ENCODE measurements around the gene KRTAP10-2.
"Not testable (repeated sequence)": the region's sequence is repeated elsewhere in the genome, so short reads cannot be mapped to it uniquely, and the experiment has no call there.

The KRTAP10-2 gene

DNA sequence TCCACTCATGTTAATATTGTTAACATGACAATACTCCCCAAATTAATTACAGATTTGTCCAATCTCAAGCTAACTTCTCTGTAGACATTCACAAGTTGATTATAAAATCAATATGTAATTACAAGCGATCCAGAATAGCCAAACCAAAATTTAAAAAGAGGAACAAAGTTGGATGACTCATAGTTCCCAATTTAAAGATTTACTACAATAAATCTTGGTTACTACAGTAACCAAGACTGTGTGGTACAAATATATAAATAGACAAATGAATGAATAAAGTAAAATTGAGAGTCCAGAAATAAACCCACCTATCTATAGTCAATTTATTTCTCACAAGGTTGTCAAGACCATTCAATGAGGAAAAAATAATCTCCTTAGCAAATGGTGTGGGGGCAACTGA is 15.1 kb upstream of the KRTAP10-2 start:
- DNase-seq = no peak

DNA sequence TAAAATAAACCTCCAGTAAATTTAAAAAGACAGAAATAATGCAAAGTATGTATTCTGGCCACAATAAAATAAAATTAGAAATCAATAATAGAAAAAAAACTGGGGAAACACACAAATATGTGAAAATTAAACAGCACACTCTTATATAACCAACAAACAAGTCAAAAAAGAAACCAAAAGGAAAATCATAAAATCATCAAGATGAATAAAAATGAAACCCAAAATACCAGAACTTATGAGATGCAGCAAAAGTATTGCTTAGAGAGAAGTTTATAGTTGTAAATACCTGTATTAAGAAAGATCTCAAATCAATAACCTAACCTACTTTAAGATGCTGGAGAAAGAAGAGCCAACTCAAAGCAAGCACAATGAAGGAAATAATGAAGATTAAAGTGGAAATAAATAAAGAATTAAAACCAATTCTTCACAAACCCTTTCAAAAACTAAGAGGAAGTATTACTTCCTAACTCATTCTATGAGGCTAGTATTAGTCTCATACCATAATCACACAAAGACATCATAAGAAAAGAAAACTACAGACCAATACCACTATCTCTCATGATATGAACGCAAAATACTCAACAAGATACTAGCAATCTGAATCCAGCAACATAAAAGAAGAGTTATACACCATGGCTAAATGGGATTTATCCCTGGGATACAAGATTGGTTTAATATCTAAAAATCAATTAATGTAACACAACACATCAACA is 13.7 kb upstream of the KRTAP10-2 start:
- DNase-seq = no peak

DNA sequence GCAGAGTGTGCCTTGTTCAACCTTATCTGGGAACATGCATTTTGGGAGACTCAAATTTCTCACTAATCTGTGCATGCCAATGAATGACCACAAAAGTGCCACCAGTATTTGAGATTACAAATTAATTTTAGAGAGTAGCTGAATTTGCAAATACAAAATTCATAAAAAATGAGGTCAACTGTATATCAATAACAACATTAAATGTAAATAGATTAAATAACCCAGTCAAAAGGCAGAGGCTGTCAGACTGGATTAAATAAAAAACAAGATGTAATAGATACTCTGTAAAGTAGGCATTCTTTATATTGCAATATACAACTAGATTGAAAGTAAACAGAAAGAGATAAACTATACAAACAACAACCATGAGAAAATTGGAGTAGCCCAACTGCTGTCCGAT is 12.8 kb upstream of the KRTAP10-2 start:
- DNase-seq = no peak

DNA sequence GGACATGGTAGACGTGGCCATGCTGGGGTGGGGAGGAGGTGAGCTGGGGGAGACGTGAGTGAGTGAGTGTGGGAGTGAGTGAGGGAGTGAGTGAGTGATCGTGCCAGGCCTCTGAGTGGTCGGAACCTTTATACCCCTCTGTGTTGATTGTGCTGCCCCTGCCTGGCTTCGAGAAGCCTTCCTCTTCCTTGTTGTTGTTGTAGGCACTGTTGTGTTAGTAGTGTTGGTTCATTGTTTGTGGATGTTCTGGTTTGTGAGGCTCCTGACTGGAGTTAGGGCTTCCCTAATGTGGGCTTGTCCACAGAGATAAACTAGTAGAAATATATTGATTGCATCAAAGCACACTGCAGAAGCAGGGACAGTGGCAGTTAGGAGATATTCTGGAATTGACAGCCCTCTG is 7.4 kb upstream of the KRTAP10-2 start, which contains the start of gene KRTAP10-3:
Gene KRTAP10-3 (minus strand): TSS at position 101 of the 400 bp plus-strand sequence. CDS start 80 bp downstream, at position 21.
- DNase-seq = no peak

DNA sequence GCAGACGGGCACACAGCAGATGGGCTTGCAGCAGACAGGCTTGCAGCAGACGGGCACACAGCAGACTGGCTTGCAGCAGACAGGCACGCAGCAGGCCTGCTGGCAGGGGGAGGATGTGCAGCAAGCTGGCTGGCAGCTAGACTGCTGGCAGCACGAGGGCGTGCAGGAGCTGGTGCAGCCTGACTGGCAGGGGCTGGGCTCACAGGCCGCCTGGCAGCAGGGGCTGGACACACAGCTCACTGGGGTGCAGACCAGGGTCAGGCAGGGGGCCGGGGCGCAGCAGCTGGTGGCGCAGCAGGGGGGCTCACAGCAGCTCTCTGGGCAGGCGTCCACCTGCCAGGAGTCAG is 7.0 kb upstream of the KRTAP10-2 start:
- not testable (repeated sequence) for DNase-seq

DNA sequence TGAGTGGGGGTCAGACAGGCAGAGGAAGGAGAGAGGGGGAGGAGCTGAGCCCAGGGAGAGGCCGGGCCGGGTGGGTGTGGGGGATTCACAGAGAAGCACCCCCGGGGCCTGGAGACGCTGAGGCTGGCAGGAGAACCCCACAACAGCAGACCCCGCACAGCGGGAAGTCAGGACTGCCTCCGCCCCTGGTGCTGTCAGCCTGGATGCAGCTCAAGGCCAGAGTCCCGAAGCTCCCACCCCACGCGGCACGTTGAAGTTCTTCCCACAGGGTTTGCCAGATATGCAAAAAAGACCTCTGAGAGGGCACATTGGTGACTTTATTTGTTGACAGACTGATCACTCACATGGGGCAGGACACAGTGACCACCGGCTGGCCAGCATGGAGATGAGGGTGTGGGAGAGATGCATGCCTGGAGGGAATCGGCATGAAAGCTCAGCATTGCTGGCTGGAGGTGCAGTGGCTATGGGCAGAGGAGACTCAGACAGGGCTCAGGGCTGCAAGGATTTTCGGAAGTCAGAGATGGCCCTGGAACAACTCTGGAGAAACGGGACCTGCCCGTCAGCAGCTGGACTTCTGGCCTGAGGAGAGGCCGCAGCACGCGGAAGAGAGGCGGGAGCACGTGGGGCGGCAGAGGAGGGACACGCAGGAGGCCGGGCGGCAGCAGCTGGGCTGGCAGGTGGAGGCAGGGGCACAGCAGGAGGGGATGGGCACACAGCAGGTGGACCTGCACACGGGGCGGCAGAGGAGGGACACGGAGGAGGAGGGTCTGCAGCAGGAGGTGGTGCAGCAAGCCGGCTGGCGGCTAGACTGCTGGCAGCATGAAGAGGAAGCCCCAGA is 6.4 kb upstream of the KRTAP10-2 start:
- no peak for DNase-seq

DNA sequence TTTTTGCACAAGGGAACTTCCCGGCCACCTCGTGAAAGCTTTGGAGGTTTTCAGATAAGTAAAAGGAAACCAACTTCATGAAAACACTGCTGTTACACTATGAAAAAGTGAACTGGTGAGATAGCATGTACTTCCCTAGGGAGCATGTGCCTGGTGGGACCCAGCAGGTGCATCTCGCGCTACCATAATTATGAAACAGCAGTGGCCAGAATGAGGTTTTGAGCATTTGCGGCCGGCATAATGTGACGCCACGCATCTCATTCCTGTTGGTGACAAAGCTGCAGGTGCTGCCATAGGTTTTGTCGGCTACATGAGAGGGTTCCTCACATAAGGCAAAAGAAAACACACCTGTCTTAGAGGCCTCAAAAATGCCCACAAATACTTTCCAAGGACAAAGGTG is 5.6 kb upstream of the KRTAP10-2 start:
- no peak for DNase-seq

DNA sequence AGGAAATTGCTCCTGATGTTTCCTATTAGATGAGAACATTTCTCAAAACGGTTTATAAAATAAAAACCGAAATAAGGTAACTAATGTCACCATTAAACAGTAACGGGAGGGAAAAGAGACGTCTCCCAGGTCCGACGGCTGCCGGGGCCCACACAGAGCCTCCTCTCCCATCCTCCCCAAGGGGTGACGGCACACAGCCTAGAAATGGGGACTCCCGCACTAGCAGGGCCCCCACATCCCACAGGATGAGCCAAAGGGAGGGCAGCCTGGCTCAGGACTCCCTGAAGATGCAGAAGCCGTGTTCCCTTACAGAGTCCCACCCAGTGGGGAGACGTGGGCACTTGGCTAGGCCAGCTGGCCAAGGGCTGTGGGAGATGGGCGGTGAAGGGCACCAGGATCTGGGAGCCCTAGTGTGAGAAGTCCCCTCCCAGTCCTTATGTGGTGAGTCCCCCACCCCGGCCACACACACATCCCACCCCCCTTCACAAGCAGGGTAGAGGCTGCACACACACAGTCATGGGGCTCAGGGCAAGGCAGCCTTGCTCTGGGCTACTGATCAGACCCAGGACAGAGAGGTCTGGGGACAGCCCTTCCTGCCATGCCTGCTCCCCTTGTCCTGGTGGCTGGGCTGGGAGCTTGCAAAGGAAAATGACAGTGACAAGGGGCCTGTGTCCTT is 4.0 kb upstream of the KRTAP10-2 start:
- DNase-seq = no peak

DNA sequence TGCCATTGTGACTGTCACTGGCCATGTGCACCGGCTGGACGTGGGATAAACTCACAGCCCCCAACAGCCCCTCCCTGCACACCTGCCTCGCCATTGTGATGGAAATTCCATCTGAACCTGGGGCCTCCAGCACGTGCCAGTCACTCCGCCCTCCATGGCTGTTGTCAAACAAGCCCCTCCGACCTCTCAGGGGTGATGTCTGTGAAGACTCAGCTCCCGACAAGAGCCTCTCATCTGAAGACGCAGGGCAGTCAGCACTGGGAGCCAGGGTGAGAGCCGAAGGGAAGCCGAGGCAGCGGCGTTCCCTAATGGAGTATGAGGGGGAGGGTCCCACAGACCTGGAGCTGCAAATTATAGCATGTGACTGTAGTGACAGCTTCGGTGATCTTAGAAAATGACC is 1.4 kb upstream of the KRTAP10-2 start:
- no peak for DNase-seq

DNA sequence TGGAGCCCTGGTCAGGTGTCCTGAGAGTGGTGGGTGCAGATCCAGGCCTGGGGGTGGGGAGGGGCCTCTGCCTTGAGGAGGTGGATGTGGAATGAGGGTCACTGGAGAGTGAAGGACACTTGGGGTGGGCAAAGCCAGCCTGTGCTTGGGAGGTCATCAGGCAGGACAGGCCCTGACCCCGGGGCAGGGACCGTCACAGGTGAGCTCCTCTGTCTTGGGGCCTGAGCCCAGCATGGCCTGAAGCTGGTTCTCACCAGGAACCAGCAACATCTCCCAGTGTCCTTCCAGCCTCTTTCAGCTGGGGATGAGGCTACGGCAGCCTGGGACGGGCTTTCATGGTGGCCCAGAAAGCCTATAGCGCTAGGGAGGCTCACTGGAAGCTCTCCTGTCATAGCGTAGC is 831 bp upstream of the KRTAP10-2 start:
- no peak for DNase-seq

DNA sequence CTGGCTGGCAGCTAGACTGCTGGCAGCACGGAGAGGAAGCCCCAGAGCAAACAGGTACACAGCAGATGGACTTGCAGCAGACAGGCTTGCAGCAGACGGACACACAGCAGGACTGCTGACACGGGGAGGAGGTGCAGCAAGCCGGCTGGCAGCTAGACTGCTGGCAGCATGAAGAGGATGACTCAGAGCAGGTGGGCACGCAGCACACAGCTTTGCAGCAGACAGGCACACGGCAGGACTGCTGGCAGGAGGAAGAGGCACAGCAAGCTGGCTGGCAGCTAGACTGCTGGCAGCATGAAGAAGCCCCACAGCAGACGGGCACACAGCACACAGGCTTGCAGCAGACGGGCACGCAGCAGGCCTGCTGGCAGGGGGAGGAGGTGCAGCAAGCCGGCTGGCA is 498 bp downstream of the KRTAP10-2 start:
- no peak for DNase-seq

DNA sequence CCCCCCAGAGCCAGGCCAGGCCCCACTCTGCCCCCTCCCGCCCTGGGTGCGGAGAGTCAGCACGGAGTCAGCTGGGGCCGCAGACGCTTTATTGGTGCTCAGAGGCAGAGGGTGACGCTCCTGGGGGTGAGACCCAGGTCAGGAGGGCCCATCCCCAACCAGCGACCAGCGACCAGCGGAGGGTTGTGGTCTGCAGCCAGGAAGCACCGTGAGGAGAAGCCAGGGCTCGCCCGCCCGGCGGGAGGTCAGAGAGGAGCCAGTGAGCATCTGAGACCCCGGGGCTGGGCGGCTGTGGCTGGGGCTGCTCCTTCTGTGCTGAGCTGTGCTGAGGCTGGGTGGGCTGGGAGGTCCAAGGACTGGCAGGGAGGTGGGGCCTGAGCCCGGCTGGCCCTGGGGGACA is 1.0 kb downstream of the KRTAP10-2 start:
- not testable (repeated sequence) for DNase-seq

DNA sequence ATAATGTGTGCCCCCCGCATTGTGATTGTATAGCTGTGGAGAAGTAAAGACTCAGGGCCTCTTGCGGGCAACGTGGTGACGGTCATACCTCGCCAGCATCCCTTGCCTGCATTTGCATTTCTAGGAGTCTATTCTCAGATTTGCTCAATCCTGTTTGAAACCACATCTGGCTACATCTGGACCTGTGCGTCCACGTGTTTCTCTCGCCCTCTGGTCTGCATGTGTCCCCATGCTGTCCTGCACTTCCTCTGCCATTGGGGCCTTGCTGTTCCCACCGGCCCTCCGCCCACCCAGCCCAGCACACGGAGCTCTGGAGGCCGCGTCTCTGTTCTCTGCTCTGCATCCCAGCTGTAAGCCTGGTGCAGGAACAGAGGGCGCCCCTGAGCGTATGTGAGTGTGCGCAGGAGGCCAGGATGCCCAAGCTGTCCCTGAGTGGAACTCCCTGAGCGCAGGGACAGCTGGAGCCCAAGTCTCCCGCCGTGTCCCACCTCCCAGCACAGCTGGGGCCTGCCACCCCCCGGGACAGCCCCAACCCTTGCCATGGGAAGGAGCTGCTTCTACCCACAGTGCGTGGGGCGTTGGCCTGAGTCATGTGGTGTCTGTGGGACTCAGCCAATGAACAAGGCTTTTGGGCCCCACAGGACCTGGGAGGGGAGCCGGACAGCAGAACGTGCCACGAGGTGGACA is 1.6 kb downstream of the KRTAP10-2 start:
- DNase-seq = no peak

DNA sequence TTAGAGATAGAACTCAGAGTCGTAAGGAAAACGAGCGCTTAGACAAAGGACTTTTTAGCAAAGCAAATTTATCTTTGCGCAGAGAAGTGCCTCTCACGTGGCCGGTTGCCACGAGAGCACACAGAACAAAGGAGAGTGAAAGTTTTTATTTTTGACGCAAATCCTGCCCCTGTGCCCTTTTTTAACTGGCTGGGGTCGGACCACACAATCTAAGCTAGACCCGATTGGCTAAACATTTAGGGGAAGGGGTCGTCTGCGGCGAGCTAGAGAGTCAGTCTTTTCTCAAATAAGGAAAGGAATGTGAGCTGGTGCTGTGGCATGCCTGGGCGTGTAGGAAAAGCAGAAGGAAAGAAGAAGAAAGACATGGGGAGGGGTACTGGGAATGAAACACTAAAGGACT is 2.4 kb downstream of the KRTAP10-2 start:
- DNase-seq = no peak

DNA sequence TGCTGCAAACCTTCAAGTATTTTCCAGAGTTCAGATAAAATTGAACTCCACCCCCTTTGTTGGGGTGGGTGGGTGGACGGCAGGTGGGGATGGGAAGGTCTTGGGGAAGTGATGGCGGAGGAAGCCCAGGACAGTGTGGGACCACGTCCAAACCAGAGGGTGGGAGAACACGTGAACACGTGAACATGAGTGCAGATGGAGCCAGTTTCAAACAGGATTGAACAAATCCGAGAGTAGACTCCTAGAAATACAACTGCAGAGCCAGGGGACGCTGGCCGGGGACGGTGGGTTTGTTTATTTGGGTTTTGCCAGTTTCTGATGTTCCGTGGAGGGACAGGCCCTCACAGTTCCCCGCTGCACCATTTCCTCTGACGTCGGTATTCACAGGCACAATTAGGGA is 2.9 kb downstream of the KRTAP10-2 start:
- DNase-seq = no peak

DNA sequence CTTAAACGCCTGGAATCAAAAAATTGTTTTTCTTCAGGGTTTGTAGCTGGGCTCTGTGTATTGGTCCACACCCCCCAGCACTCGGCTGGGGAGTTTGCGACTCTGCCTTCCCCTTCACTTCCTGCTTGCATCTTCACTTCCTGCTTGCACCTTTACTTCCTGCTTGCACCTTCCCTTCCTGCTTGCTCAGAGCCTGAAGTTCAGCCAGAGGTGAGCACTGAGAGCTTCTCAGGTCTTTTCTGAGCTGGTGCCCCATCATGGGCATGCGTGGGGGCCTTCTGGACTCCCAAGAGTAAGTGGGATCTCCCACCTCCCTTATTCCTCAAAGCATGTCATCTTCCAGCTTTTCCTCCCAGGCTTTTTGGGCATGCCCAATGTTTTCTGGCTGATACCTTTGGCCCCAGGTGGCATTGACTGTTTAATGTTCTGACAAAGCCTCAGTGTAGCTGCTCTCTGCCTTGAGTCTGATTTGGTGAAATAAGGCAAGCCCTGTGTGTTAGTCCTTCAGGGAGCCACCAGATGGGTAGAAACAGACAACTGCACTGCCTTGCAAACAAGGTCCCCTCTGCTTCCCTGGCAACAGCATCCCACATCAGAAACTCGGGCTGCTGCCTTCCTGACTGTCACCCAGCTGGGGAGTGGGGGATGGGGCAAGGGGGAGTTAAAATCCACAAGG is 3.5 kb downstream of the KRTAP10-2 start:
- peak; percentile 69 for DNase-seq

DNA sequence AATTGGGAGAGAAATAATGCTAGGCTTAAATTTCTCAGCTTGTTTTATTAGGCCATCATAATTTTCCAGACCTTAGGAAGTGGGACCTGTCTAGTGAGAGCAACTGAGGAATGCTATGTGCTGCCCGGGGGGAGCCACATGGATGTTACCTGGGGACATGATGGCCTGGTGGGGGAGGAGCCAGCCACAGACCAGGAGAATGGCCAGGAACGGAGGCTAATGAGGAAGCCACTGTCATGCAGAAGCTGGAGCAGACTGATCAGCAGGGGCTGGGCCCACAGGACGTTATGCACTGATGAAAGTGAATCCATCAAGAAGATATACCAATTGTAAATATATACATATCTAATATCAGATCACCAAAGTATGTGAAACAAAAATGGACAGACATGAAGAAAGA is 6.7 kb downstream of the KRTAP10-2 start:
- no peak for DNase-seq

DNA sequence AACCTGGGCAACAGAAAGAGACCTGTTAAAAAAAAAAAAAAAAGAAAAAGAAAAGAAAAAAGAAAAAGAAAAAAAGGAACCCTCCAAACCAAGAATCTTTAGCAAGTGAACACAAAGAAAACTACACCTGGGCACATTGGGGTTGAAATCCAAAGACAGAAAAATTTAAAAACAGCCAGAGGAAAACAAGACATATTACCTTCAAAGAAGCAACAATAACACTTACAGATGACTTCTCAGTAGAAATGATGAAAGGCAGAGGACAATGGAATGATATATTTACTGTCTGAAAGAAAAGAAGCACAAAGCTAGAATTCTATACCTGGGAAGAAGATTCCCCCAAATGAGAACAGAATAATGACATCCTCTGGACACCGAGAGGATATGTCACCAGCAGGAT is 8.6 kb downstream of the KRTAP10-2 start:
- DNase-seq = no peak

DNA sequence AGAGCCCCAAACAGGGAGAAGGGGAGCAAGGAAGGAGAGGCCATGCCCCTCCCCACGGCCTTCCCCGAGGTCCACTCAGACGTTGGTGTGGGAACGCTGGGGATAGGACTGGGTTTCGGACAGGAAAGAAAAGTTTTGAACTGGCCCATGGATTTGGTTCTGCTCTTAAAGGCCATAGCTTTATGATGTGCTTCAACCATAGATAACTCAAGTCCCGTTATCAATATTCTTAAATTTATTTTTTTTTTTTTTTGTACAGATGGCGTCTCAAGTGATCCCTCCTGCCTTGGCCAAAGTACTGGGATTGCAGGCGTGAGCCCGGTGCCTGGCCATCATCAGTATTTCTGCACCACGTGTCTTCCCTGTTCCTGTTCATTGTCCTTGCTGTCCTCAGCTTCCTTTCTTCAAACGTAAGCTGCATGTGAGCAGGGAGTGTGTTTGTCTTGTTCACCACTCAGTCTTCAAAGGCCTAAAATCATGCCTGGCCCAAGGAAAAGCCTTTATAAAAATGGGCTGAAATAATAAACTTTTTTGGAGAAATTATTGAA is 10.5 kb downstream of the KRTAP10-2 start:
- no peak for DNase-seq

DNA sequence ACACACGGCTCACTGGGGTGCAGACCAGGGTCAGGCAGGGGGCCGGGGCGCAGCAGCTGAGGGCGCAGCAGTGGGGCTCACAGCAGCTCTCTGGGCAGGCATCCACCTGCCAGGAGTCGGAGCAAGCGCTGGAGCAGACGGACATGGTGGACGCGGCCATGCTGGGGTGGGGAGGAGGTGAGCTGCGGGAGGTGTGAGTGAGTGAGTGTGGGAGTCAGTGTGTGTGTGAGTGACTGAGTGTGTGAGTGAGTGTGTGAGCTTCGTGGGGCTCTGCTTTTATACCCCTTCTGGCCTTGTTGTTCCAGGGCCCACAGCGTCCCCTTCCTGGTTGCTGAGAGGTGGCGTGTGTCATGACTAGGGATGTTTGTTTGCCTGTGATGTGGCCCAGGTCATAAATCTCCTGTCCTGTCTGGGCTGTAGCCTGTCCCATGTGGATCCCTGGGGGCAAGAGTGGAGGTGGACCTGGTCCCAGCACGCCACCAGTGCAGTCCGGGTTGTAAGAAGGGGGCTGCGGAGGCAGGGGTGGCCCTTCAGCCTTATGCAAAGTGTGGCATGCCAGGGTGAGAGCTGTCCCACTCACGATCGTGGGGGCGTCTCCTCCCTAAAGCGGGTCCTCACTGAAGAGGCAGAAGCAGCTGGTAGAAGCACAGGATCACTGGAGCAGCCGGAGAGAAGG is 11.2 kb downstream of the KRTAP10-2 start, which contains the start of gene KRTAP10-1:
Gene KRTAP10-1 (minus strand): TSS at position 205 of the 676 bp plus-strand sequence. CDS start 45 bp downstream, at position 160.
- no peak for DNase-seq

DNA sequence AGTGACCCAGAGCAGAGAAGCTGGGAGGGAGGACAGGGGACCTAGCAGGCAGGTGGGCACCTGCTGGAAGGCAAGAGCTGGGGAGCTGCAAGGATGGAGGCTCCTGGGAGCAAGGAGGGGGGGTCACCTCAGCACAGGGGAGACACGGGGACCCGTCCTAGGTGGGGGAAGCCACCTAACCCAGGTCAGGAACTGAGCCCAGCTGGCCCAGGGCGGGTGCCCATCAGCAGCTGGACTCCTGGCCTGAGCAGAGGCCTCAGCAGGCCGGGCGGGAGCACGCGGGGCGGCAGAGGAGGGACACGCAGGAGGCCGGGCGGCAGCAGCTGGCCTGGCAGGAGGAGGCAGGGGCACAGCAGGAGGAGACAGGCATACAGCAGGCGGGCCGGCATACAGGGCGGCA is 12.3 kb downstream of the KRTAP10-2 start:
- DNase-seq = no peak
